HL-60 (cell line): Measurements from ENCODE around the gene TEKT2.

Experiments
- CTCF ChIP-seq: IDR thresholded peaks from one replicate; pipeline ENCODE4 v1.5.1; 2011; ENCODE audit warnings: low read length, control low read depth, inconsistent platforms; ENCODE audit not compliant: insufficient read depth
- GABPA ChIP-seq: IDR thresholded peaks from 2 replicates; pipeline ENCODE4 v1.6.1; 2012; ENCODE audit warnings: low read depth
- POLR2AphosphoS5 ChIP-seq: IDR thresholded peaks from 2 replicates; pipeline ENCODE4 v1.6.1; 2012; ENCODE audit warnings: low read depth
- REST ChIP-seq: IDR thresholded peaks from 2 replicates; pipeline ENCODE4 v1.6.1; 2012; ENCODE audit warnings: low read depth; ENCODE audit not compliant: insufficient replicate concordance
- SPI1 ChIP-seq: IDR thresholded peaks from 2 replicates; pipeline ENCODE4 v1.6.1; 2012; ENCODE audit warnings: low read depth, mild to moderate bottlenecking, borderline replicate concordance

- TF ChIP-seq CTCF (no peak), POLR2AphosphoS5 (no peak), REST (no peak), GABPA (no peak), SPI1 (no peak)
Observed at GRCh38 chr1:36109041-36109679, 25.3 kb downstream of the TEKT2 start.
